ENCODE results near the gene WNT3.

DNA sequence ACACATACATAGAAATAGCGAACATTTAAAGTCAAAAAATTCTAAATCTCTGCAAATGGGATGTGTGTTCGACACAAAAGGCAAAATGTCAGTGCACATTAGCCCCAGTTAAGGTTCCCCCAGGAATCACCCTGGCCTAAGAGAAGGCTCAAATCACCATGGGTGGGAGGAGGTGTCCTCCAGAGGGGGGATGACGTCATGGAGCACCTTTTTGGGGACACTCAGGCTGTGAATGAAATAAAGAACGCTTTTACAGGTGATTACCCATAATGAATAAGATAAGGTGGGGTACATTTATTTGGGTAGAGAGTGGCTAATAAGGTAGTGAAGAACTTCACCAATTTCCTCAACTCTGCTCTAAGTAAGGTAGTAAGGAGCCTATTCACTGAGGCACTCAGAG lies 26.4 kb downstream of the WNT3 start:
- TF ChIP-seq CTCF (IDR thresholded peaks at IDR 0.05) (no peak), ZFX (IDR thresholded peaks at IDR 0.05; ENCODE audit: borderline replicate concordance) (no peak)

Measured in 22Rv1 (cell line).